ENCODE data around the gene THBS2.

DNA sequence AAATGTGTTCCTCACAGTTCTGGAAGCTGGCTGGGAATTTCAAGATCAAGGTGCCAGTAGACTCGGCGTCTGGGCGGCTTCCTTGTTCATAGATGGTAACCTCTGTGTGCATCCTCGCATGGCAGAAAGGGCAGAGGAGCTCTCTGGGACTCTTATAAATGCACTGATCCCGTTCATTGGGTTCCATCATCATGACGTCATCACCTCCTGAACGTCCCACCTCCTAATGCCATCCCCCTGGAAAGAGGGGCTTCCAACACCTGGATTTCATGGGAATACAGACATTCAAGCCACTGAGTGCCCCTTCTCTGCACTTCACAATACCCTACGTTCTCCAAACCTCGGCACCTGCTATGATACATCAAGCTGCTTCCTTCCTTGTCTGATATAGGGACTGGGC is 37.5 kb upstream of the THBS2 start:
- TF ChIP-seq EZH2 (IDR thresholded peaks at IDR 0.05; ENCODE audit: borderline replicate concordance, low read length): no peak
- TF ChIP-seq, protein P1, sequence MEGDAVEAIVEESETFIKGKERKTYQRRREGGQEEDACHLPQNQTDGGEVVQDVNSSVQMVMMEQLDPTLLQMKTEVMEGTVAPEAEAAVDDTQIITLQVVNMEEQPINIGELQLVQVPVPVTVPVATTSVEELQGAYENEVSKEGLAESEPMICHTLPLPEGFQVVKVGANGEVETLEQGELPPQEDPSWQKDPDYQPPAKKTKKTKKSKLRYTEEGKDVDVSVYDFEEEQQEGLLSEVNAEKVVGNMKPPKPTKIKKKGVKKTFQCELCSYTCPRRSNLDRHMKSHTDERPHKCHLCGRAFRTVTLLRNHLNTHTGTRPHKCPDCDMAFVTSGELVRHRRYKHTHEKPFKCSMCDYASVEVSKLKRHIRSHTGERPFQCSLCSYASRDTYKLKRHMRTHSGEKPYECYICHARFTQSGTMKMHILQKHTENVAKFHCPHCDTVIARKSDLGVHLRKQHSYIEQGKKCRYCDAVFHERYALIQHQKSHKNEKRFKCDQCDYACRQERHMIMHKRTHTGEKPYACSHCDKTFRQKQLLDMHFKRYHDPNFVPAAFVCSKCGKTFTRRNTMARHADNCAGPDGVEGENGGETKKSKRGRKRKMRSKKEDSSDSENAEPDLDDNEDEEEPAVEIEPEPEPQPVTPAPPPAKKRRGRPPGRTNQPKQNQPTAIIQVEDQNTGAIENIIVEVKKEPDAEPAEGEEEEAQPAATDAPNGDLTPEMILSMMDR (IDR thresholded peaks at IDR 0.05; ENCODE audit: low read length): no peak

Measured in OCI-LY1 (cell line).